Measurements from ENCODE around the gene CLK3.
A peak's percentile ranks its signal among the peaks of the same experiment; 100 is the strongest.
"Not testable (repeated sequence)": the region's sequence is repeated elsewhere in the genome, so short reads cannot be mapped to it uniquely, and the experiment has no call there.

CLK3 gene

GRCh38 chr15:74615508-74616365 is at the start of gene CLK3:
Gene CLK3, plus strand, starts transcription at chr15:74615836. Its CDS starts 3,361 bp downstream, at chr15:74619197.
- peak; percentile 96 to 98 for DNase-seq (ENCODE audit: low read depth in 2 of 2)

- no peak for DNase-seq (ENCODE audit: low read depth in 2 of 2)
Measured at GRCh38 chr15:74568594-74568993, 47.0 kb upstream of the CLK3 start.

- no peak for DNase-seq (ENCODE audit: low read depth in 2 of 2)
Measured at GRCh38 chr15:74569731-74570070, 45.9 kb upstream of the CLK3 start.

GRCh38 chr15:74571191-74571590 is 44.4 kb upstream of the CLK3 start:
- no peak for DNase-seq (ENCODE audit: low read depth in 2 of 2)

- no peak for DNase-seq (ENCODE audit: low read depth in 2 of 2)
Measured at GRCh38 chr15:74573987-74574386, 41.6 kb upstream of the CLK3 start.

GRCh38 chr15:74578496-74578994 is 37.1 kb upstream of the CLK3 start:
- DNase-seq (ENCODE audit: low read depth in 2 of 2): no peak

- DNase-seq (ENCODE audit: low read depth in 2 of 2): no peak
Measured at GRCh38 chr15:74579001-74579400, 36.6 kb upstream of the CLK3 start.

GRCh38 chr15:74580538-74581350 is 34.9 kb upstream of the CLK3 start:
- no peak for DNase-seq (ENCODE audit: low read depth in 2 of 2)

- no peak for DNase-seq (ENCODE audit: low read depth in 2 of 2)
Measured at GRCh38 chr15:74584204-74584603, 31.4 kb upstream of the CLK3 start.

GRCh38 chr15:74584779-74585178 is 30.9 kb upstream of the CLK3 start:
- DNase-seq (ENCODE audit: low read depth in 2 of 2): no peak

- no peak for DNase-seq (ENCODE audit: low read depth in 2 of 2)
Measured at GRCh38 chr15:74585191-74585590, 30.4 kb upstream of the CLK3 start.

- no peak for DNase-seq (ENCODE audit: low read depth in 2 of 2)
Measured at GRCh38 chr15:74585857-74586256, 29.8 kb upstream of the CLK3 start.

GRCh38 chr15:74589826-74590225 is 25.8 kb upstream of the CLK3 start:
- DNase-seq (ENCODE audit: low read depth in 2 of 2): no peak

- no peak for DNase-seq (ENCODE audit: low read depth in 2 of 2)
Measured at GRCh38 chr15:74592222-74592621, 23.4 kb upstream of the CLK3 start.

GRCh38 chr15:74593122-74593521 is 22.5 kb upstream of the CLK3 start:
- DNase-seq (ENCODE audit: low read depth in 2 of 2): no peak

- no peak for DNase-seq (ENCODE audit: low read depth in 2 of 2)
Measured at GRCh38 chr15:74594455-74594854, 21.2 kb upstream of the CLK3 start.

- DNase-seq (ENCODE audit: low read depth in 2 of 2): no peak
Measured at GRCh38 chr15:74595271-74595670, 20.4 kb upstream of the CLK3 start.

- not testable (repeated sequence) for DNase-seq (ENCODE audit: low read depth in 2 of 2)
Measured at GRCh38 chr15:74596736-74597135, 18.9 kb upstream of the CLK3 start.

GRCh38 chr15:74597146-74597705 is 18.4 kb upstream of the CLK3 start:
- DNase-seq (ENCODE audit: low read depth in 2 of 2): not testable (repeated sequence)

- peak; percentile 87 to 90 for DNase-seq (ENCODE audit: low read depth in 2 of 2)
Measured at GRCh38 chr15:74598126-74598842, 17.4 kb upstream of the CLK3 start.

- DNase-seq (ENCODE audit: low read depth in 2 of 2): no peak
Measured at GRCh38 chr15:74599156-74599555, 16.5 kb upstream of the CLK3 start.

All from stimulated activated CD4-positive, alpha-beta T cell treated with anti-CD3 and anti-CD28 coated beads, Interleukin-4, amount 100 ng/mL, for 48 hours (primary cell).